SIG-M5 treated with dmso at 0.1 percent for 504 hours (cell line): Measurements from ENCODE around the gene MUC5AC.
"Not testable (repeated sequence)": the region's sequence is repeated elsewhere in the genome, so short reads cannot be mapped to it uniquely, and the experiment has no call there.

ENCODE experiments used
- DNase-seq: peaks from one replicate; lab custom pipeline; 2025; ENCODE audit not compliant: unreplicated experiment; lab: John Stamatoyannopoulos, UW

The MUC5AC gene

DNA sequence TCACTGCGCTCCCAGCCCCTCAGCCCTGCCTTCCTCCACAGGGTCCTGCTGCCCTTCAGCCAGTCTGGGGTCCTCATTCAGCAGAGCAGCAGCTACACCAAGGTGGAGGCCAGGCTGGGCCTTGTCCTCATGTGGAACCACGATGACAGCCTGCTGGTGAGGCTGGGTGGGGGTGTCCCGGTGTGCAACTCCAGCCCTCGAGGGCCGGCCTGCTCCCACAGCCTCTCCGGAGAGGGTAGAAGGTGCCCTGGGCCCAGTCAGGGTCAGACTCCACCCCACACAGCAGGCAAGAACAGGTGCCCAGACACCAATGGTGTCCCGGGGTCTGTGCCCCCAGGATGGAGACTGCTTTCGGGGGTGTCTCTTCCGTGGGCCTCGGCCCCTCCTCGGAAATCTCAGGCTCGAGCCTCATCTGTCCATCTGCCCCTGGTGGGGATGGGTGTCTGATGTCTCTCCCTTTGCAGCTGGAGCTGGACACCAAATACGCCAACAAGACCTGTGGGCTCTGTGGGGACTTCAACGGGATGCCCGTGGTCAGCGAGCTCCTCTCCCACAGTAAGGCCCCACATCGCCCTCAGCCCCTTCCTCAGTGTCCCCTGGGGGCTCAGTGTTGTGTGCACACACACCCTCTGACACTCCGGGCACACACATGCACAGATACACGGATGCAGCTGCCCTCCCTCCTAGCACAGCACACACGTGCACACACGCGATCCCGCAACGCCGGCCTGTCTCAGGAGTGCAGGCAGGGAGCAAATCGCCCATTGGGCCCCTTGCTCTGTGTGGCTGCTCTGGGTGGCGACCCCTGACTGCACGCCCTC lies 4.9 kb downstream of the MUC5AC start:
- no peak for DNase-seq

DNA sequence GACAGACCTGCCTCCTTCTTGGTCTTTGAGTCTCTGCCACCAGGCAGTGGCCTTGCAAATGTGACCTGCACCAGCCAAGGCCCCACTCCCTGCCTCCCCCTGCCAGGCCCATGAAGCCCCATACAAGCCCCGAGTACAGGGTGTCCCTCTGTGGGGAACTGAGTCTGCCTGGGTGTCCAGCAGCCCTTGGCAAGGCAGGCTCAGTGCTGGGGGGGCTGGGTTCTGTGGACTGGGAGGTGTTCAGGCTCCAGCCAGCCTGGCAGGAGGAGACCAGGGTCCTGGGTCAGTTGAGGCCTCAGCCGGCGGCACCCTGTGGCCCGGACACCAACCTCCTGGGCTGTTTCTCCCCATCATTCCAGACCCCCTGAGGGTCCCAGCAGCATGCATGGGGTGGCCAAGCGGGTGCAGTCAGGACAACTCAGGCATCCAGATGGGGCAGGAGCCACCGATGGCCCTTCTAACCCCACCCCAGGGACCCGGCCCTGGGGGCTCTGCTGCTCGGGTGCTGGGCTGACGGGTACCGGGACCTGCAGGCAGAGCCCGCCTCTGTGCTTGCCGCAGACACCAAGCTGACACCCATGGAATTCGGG lies 5.7 kb downstream of the MUC5AC start:
- DNase-seq, result no peak

DNA sequence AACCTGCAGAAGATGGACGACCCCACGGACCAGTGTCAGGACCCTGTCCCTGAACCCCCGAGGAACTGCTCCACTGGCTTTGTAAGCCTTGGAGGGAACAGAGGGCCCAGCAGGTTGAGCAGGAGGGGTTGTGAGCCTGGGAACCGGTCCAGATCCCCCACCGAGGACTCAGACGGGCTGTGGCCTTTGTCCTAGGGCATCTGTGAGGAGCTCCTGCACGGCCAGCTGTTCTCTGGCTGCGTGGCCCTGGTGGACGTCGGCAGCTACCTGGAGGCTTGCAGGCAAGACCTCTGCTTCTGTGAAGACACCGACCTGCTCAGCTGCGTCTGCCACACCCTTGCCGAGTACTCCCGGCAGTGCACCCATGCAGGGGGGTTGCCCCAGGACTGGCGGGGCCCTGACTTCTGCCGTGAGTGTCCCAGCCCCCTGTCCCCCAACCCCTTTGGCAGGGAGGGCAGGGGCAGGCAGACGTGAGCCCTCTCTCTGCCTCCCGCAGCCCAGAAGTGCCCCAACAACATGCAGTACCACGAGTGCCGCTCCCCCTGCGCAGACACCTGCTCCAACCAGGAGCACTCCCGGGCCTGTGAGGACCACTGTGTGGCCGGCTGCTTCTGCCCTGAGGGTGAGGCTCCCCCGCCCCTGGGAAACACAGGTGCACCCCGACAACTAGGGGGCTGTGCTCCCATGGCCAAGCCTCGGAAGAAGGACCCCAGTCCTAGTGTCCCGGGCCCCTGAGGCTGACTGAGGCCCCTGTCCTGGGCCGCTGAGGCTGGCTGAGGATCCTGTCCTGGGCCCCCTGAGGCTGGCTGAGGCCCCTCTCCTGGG lies 6.4 kb downstream of the MUC5AC start:
- no peak for DNase-seq

DNA sequence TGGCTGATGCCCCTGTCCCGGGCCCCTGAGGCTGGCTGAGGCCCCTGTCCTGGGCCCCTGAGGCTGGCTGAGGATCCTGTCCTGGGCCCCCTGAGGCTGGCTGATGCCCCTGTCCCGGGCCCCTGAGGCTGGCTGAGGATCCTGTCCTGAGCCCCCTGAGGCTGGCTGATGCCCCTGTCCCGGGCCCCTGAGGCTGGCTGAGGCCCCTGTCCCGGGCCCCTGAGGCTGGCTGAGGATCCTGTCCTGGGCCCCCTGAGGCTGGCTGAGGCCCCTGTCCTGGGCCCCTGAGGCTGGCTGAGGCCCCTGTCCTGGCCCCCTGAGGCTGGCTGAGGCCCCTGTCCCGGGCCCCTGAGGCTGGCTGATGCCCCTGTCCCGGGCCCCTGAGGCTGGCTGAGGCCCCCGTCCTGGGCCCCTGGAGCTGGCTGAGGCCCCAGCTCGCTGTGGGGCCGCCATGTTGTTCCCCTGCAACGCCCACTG lies 7.1 kb downstream of the MUC5AC start:
- not testable (repeated sequence) for DNase-seq

DNA sequence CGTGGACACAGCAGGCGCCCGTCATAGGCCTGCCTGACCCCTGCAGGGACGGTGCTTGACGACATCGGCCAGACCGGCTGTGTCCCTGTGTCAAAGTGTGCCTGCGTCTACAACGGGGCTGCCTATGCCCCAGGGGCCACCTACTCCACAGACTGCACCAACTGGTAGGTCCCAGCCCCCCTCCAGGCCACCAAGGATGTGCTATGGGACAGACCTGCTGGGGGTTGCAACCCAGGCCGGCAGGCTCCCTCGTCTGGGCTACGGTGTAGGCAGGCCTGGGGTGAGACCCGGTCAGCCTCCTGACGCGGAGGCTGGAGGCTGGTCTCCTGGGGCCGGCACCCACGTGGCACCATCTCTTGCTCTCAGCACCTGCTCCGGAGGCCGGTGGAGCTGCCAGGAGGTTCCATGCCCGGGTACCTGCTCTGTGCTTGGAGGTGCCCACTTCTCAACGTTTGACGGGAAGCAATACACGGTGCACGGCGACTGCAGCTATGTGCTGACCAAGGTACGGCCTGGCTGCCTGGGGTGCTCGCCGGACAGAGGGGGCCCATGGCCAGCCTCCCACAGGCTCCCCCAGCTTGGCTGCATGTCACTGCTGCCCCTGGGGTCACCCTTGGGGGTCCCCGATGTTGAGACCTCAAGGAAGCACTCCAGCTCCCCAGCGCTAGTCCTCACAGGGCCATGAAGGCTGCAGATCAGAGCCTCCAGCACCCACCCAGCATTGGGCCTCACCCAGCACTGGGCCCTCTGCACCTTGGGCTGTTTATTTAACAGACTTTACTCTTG lies 7.7 kb downstream of the MUC5AC start:
- DNase-seq, result no peak

DNA sequence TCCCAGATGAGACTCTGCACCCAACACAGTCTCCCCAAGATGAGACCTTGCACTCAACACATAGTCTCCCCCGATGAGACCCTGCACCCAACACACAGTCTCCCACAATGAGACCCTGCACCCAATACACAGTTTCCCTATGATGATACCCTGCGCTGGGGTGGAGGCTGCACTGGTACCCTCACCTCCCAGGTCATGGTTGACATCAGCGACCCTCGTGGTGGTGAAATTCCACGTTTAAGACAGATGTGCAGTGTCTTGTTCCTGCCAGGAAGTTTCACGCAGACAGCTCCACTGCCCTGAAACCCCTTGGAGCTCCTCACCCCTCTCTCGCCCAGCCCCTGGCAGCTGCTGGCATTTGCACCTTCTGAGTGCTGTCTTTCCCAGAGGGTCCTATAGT lies 9.5 kb downstream of the MUC5AC start:
- DNase-seq, result no peak

DNA sequence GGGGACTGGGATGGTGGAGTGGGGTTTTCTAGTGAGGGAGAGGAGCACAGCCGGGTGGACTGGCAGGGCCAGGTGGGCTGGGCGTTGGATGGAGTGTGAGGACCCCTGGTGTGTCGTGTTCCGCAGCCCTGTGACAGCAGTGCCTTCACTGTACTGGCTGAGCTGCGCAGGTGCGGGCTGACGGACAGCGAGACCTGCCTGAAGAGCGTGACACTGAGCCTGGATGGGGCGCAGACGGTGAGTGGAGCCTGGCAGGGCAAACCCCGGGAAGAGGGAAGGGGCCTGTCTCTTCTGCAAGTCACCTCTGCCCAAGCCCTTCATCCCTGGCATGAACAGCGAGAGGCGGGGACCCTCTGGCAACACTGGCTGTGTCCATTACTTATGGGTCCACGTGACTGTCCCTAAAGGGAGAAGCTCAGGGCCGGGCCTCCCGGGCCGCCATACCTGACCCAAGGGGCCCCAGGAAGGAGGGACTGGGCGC lies 10.0 kb downstream of the MUC5AC start:
- no peak for DNase-seq

DNA sequence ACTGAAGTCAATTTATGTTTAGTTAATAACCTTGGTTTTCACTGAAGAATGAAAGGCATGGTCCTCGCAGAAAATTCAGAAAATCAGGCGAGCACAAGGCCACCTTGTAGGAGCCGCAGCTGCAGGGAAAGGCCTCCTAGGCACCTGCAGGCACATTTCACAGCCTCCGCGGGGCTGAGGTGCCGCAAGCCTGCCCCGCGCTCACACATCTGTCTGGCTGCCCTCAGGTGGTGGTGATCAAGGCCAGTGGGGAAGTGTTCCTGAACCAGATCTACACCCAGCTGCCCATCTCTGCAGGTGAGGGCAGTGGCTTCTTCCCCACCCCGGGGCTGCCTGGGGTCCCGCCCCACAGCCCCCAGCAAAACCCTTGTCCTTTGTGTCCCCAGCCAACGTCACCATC lies 10.5 kb downstream of the MUC5AC start:
- DNase-seq, result no peak

DNA sequence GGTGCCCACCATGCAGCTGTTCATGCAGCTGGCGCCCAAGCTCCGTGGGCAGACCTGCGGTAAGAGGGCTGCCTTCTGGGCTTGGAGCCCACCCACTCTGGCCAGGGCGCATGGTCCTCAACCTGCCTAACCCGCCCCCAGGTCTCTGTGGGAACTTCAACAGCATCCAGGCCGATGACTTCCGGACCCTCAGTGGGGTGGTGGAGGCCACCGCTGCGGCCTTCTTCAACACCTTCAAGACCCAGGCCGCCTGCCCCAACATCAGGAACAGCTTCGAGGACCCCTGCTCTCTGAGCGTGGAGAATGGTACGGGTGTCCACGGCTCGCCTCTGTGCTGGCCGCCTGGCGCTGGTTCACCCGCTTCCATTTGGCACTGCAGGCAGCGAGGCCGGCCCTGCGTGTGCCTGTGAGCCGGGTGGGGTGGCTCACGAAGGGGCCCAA lies 11.0 kb downstream of the MUC5AC start:
- DNase-seq, result no peak

DNA sequence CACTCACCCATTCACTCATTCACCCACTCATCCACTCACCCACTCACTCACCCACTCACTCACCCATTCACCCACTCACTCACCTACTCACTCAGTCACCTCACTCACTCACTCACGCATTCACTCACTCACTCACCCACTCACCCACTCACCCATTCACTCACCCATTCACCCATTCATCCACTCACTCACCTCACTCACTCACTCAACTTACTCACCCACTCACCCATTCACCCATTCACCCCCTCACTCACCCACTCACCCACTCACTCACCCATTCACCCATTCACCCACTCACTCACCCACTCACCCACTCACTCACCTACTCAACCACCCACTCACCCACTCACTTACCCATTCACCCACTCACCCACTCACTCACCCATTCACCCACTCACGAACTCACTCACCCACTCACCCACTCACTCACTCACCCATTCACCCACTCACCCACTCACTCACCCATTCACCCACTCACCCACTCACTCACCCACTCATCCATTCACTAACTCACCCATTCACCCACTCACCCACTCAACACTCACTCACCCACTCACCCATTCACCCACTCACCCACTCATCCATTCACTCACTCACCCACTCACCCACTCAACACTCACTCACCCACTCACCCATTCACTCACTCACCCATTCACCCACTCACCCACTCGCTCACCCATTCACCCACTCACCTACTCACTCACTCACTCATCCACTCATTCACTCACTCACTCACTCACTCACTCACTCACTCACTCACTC lies 13.7 kb downstream of the MUC5AC start:
- no peak for DNase-seq

DNA sequence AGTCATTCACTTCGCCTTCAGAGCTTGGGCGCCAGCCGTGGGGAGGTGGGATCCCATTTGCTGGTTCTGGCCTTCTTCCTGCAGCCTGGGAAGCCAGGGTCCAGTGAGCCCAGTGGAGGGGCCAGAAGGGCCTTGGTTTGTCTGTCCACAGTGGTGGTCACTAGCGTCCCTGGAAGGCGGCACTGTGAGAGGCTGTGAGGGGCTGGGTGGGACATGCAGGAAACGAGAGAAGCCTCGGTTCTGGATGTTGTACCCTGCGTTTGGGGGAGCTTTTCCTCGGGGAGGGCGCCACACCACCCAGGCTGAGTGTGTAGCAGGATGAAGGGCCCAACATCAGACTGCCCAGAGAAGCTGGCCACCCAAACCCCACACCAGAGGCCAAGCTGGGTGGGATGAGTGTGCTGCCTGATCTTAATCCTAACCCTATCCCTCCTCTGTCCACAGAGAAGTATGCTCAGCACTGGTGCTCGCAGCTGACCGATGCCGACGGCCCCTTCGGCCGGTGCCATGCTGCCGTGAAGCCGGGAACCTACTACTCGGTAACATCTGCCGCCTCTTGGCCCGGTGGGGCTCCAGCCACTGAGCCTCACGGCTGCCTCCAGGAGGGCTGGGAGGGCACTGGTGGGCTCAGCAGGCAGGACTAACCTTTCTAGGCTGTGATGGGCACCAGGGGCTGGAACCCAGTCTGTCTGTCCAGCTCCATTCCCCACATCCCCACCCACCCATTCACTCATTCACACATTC lies 14.4 kb downstream of the MUC5AC start:
- DNase-seq, result no peak

DNA sequence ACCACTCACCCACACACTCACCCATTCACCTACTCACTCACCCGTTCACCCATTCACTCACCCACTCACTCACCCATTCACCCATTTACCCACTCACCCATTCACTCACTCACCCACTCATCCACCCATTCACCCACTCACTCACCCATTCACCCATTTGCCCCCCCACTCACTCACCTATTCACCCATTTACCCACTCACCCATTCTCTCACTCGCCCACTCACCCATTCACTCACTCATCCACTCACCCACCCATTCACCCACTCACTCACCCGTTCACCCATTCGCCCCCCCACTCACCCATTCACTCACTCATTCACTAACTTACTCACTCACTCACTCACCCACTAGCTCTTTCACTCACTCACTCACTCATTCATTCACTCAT lies 15.0 kb downstream of the MUC5AC start:
- no peak for DNase-seq

DNA sequence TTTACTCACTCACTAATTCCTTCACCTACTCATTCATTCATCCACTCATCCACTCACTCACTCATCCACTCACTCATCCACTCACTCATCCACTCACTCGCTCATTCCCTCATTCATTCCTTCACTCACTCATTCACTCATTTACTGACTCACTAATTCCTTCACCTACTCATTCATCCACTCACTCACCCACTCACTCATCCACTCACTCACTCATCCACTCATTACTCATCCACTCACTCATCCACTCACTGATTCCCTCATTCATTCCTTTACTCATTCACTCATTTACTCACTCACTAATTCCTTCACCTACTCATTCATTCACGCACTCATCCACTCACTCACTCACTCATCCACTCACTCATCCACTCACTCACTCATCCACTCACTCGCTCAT lies 15.6 kb downstream of the MUC5AC start:
- DNase-seq, result not testable (repeated sequence)

DNA sequence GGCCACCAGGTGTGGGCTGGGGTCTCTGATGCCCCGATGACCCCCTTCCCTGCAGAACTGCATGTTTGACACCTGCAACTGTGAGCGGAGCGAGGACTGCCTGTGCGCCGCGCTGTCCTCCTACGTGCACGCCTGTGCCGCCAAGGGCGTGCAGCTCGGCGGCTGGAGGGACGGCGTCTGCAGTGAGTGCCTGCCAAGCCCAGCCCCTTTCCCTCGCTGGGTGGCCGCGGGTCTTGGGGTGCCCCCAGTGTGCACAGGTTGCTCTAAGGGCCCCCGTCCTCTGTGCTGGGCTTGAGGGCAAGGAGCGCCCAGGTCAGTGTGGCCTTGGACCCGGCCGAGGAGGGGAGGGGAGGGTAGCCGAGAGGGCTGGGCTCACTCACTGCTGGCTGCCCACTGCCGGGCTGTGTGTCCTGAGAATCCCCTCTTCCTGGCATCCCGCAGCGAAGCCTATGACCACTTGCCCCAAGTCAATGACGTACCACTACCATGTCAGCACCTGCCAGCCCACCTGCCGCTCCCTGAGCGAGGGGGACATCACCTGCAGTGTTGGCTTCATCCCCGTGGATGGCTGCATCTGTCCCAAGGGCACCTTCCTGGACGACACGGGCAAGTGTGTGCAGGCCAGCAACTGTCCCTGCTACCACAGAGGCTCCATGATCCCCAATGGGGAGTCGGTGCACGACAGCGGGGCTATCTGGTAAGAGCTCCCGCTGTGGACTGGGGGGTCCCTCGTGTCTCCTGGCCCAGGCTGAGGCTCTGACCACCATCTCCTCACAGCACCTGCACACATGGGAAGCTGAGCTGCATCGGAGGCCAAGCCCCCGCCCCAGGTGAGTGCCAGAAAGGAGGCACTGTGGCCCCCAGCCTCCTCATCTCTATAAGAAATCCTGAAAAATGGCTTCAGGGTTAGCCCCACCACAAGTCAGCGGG lies 17.0 kb downstream of the MUC5AC start:
- no peak for DNase-seq

DNA sequence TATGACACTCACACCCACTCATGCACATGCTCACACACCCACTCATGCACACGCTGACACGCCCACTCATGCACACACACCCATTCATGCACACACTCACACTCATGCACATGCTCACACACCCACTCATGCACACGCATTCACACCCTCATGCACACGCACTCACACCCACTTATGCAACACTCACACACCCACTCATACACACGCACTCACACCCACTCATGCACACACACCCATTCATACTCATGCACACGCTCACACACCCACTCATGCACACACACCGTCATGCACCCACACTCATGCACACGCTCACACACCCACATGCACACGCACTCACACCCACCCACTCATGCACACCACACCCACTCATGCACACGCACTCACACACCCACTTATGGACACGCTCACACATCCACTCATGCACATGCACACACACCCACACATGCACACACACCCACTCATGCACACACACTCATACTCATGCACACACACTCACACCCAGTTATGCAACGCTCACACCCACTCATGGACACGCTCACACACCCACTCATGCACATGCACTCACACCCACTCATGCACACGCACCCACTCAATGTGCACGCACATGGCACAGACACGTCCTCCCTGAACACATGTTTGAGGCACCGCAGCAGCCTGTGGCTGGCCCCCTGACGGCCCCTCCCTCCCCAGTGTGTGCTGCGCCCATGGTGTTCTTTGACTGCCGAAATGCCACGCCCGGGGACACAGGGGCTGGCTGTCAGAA lies 17.9 kb downstream of the MUC5AC start:
- DNase-seq, result no peak

DNA sequence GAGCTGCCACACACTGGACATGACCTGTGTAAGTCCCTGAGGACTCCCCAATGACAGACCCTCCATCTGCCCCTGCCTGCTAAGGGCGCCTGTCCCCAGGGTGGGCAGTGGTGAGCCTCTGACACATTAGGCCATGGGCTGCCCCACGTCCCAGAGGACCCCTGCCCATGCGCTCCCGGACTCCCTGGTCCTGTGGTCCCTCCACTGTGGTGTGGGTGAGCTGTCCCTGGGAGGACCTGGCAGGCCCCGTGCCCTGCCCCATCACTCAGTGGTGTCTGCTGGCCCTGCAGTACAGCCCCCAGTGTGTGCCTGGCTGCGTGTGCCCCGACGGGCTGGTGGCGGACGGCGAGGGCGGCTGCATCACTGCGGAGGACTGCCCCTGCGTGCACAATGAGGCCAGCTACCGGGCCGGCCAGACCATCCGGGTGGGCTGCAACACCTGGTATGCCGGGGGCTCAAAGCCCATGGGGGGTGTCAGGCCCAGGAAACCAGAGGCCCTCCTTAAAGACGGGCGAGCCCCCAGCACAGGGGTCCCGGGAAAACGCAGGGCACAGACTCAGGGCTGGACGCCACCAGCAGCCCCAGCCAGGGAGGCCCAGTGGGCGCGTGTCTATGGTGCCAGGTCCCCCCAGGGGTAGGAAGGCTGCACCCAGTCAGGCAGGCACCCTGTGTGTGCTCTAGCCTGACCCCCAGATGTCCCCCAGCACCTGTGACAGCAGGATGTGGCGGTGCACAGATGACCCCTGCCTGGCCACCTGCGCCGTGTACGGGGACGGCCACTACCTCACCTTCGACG lies 18.7 kb downstream of the MUC5AC start:
- DNase-seq, result no peak
